Uterus (tissue), 2 donors: ENCODE data around the gene ZNF740.

Experiments used
- CTCF ChIP-seq, 4 experiments: fragments of 200-600 bp in 2 of 4; fragments of 450-650 bp in 2 of 4; sonication (generic) in 2 of 4; IDR thresholded peaks; one replicate each; pipeline ENCODE4 v1.5.1; 2016 to 2019; ENCODE audit warnings: antibody characterized with exemption in 4 of 4, mild to moderate bottlenecking in 2 of 4, moderate library complexity in 1 of 4
- POLR2A ChIP-seq, 2 donors: fragments of 450-650 bp; IDR thresholded peaks; one replicate each; pipeline ENCODE4 v1.6.1; 2016; ENCODE audit warnings: antibody characterized with exemption in 2 of 2, mild to moderate bottlenecking in 1 of 2, moderate library complexity in 1 of 2

- no peak for TF ChIP-seq CTCF (IDR thresholded peaks at IDR 0.05)
- no peak for TF ChIP-seq POLR2A (IDR thresholded peaks at IDR 0.05)
These were observed 49.8 kb downstream of the ZNF740 start for GRCh38 chr12:53230108-53230845.
